Central memory CD4-positive, alpha-beta T cell (primary cell): Measurements from ENCODE around the gene GRIFIN.

Experiments used
- DNase-seq: peaks from one replicate; pipeline ENCODE4 v3.0.0; 2022

Gene GRIFIN

DNA sequence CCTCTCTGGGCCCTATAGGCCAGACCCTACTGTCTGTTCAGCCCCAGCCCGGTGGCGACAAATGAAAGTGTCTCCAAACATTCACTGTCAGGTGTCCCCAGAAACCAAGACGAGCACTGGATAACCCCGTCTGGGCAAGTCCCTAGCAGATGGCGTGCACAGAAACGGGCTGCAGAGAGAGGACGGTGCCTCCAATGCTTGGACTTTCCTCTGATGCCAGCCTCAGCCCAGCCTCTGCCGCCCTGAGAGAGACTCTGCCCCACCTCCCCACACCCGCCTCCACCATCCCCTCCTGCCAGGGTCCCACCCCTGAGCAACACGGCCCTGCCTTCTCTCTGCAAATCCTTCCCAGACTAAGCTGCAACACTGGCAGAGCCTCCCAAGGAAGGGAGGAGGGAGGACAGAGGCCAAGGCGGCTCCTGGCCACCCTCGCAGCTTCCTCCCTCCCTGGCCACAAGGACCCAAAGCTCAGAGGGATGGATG, 36.0 kb upstream of the GRIFIN start:
- no peak for DNase-seq

DNA sequence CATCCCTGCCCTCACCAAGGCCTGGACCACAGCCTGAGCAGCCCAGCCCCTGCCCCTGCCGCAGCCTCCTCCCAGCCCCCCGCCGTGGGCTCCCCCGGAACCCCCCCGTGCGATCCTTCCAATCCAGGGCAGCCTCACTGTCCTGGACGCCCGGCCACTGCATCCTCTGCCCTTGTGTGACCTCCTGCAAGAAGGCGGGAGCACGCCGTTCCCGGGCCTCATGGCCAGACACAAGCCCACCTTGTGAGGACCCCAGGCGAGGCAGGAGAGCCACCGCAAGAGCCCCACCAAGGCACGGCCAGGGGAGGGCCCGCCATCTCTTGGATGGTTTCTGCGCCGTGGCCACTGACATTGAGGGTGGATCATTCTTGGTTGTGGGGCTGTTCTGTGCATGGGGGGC, 35.6 kb upstream of the GRIFIN start:
- no peak for DNase-seq

DNA sequence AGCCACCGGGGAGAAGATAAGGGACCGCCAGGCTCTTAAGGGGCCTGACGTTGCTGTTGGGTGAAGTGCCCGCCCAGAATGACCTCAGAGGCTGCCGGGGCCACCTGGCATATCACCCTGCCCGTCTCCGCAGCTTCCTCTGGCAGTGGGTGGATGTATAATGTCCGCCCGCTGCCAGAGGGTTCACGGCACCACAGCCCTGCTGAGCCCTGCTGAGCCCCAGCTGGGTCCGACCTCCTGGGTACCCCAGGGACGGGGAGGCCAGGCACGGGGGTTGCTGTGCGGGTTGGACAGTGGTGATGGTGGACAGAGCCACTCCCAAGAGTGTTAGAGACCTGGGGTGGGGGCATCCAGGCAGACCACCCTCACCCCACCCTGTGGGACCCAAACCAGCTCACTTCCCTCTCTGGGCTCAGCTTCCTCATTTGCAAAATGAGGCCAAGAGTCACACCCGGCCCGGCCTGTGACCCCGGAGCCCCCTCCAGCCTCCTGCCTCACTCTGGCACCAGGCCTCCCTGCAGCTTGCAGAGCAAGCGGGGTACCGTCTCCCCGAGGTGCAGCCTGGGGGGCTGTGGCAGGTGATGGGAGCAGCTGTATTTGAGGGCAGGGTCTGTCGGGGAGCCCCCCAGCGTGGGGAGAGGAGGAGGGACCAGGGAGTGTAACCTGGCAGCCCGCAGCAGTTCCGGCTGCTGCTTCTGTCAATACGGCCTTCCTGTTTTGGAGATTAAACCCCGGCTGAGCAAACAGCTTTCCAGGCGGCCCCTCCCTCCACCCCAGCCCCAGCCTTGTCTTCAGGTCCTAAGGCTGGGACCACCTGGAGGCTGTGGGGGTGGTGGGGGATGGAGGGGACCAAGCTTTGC, 34.9 kb upstream of the GRIFIN start:
- DNase-seq: peak; percentile 71

DNA sequence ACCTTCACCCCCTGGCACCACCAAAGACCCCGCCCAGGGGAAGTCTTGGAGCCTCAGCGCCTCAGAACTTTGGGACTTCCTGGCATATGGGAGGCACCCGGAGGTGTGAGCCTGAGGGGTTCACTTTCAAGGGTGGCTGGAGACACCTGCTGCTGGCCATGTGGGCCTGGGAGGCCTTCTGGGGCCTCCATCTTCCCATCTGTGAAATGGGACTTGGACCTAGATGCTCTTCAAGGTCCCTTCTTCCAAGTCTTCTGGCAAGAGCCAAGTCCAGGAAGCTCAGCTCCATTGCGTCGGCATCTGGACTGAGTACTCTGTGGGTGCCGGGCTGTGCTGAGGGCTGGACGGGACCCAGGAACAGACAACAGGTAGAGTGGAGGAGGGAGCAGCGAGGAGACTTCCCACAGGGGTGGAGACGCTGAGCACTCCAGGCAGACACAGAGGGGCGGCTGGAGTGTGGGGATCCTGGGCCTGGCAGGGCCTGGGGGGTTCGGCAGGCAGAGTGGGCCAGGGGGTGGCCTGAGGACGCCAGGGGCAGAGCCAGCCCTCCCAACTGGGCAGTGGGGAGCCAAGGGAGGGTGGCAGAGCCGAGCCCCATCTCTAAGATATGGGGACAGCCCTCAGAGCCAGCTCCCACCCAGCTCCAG, 34.1 kb upstream of the GRIFIN start:
- DNase-seq: no peak

DNA sequence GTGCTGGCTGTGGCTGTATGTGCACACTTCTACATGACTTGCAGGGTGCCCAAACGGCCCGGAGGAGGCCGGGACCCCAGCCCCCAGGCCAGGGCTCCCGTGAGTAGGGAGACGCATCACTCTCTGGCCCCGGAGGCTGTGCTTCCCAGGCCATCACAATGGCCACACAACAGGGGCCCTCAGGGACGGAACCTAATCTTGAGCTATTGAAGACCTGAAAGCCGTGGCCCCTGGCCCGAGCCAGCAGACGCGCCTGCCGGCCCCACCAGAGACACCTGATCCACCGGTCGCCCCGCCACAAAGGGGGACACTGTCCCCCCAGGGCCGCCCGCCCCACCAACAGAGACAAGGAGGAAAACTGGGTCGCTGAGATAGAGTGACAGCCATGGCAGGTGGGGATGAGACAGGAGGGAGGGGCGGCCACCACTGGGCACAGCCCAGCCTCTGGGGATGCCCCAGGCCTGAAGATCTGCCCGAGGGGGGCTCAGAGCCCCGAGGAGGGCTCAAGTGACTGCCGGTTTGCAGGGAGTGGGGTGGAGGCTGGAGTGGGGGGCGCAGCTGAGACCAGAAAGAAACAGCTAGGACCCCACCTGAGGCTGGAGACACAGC, 33.2 kb upstream of the GRIFIN start:
- DNase-seq: no peak

DNA sequence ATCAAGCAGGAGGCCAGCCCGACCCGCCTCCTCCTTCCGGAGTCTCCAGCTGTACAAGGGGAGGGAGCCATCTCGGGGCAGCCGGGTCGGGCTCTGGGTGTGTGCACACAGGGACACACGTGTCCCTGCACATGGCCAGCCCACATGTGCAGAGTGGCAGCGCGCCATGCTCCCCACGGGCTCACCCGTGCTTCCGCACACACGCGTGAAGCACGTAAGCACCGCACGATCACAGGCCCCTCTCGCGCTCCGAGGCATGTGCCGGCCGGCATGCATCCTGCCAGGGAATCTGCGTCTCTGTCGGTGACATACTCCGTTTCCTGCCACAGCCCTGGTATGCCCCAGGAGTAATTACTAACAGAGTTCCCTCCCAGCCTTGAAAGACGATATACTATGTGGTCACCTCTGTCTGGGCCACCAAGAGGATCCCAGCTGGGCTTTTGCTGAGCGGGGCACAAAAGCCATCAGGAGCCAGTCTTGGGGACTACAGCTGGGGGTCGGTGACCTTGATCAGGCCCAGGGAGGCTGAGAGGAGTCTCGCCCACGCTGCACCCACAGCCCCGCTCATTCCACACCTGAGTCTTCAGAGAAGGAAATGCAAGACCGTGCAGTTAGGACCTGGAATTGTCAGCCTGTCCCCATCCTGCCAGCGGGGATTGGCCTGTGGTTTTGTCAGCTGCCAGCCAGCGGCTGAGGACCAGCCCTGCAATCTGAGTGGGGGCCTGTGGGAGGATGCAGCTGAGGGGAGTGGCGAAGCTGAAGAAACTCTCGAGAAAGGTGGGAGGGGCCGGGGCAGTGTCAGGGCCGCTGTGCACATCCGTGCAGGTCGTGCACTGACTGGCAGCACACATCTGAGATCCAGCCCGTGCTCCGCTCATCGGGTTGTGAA, 32.4 kb upstream of the GRIFIN start:
- peak; percentile 93 for DNase-seq

DNA sequence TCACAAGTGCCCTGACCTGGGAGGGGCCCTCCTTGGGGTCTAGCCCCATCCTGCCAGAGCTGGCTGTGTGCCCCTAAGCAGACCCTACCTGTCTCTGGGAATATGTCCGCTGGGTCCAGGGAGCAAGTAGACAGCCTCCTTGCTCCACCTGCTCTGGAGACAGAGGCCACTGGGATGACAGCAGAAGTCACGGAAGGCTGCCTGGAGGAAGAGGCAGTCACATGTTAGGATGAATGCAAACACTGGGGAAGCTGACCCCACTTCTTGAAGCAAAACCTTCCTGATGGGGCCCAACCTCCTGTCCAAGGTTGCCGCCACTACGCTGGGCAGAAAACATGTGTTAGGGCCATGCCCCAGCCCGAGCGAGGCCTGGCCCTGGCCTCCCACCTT, 31.7 kb upstream of the GRIFIN start:
- no peak for DNase-seq

DNA sequence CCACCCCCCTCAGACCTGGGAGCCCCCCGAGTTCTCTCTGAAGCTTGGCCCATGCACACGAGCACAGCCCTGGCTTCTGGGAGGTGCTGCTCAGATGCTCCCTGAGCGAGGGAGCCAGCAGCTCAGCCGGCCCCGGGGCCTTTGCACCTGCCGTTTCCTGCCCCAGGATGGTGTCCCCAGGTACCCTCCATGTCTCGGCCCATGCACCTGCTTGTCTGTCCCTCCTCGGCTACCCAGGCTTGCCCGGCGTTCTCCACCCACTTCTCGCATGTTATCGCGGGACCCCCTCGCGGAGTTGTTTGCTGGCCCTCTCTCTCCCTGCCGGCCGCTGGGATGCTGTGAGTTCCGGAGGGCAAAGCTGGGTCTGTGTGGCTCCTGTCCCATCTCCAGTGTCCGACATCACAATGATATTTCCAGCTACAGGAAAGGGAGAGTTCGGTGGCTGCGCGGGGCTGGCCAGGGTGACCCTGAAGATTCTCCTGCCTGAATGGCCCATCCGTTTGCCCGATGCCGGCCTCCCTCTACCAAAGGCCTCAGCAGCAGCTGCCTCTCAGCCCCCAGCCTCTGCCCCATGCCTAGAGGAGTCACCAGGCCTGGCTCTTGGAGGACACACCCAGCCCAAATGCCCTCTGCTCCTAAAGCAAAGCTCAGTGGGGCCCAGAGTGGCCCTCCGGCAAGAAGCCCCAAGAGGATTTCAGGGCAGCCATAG, 31.2 kb upstream of the GRIFIN start:
- no peak for DNase-seq

DNA sequence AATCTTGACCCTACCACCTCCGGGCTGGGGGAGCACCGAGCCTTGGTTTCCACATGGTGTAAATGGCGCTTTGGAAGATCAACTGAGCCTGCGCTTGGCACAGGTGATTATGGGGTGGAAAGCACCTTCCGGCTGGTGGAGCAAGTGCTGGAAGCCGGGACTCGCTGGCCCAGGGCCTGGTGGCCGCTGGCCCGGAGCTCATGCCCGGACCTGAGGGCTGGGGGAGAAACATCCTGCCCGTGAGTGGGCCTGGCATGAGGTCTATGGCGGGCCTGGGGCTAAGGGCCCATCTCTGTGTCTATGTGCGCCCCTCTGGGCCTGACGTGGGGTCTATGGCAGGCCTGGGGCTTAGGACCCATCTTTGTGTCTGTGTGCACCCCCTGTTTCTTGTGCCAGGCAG, 29.2 kb upstream of the GRIFIN start:
- DNase-seq: no peak

DNA sequence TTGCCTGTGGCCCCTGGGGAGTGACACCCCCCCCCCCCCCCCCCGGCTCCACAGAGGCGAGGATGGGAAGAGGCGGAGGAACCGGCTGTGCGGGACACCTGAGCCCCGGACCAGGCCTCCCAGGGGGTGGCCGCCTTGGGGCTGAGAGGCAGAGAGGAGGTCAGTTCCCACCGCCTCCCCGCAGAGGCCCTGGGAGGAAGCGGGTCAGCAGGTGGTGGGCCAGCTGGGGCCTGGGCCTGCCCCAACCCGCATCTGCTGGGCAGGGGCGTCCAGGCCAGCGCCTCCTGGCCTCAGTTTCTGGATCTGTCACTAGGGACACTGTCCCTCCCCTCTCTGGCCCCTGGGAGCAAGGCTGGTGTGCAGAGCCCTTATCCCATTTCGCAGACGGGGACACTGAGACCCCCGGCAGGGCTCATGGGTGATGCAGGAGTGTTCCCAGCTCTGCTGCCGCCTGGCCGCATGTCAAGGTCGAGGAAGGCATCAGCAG, 28.7 kb upstream of the GRIFIN start:
- DNase-seq: no peak

DNA sequence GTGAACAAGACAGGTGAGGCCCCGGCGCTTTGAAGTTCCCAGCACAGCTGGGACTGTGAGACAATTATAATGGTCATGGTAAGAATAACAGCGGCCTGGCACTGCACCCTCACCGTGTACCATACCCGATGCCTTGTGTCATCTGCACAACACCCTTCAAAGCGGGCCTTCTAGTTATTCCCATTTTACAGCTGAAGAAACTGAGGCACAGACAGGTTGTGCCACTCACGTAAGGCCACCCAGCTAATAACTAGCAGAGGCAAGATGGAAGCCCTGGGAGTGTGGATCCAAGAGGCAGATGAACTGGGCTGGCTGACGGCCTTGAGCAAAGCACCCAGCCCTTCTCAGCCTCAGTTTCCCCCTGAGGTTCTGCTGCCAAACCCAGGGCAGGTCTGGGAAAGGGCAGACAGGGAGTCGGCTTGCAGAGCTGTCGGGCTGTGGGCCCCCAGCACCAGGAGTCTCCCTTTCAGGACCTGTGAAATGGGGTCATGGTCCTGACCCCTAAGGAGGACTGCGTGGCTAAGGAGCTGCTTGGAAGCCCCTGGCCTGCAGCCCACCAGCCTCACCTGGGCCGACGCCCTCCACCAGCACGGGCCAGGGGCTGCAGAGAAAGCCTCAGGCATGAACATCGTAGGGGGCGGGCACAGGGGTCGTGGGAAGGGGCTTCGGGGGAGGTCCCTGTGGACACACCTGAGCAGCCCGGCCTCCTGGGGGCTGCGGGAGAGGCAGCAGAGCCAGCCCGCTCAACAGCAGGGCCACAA, 28.1 kb upstream of the GRIFIN start:
- DNase-seq: no peak

DNA sequence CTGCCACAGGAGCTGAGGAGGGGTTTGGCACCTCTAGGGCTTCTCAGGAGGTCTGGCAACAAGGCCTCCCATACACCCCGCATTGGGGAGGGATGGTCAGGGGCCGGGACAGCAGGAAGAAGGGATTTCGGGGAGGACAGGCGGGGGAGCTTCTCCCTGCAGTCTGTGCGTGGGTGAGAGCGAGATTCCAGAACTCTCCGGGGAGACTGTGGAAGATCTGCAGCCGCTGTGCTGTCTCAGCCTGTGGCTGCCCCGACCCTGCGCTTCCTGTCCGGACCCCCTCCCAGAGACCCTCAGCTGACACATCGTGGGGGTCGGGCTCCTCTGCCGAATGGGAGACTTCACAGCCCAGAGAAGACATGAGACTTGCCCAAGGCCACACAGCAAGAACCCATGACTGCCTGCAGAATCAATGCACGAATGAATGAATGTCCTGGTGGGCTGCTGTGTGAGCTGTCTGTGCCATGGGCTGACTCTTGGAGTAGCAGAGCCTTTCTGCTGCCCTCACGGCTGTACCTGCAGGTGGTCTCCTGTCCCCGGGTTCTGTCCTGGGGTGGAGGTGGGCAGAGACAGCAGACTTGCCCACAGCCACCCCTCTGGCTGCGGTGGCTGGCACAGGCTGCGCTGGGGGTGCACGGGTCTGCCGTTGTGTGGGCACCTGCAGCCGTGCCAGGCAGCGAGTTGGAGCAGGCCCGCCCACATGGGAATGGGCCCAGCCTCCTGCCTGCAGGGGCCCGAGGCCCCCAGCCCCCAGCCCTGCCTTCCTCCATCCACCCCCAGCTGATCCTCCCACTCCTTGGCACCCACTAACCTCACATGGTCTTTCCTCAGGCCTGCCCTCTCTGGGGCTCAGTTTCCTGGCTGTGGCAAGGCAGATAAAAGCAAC, 27.1 kb upstream of the GRIFIN start:
- DNase-seq: no peak

DNA sequence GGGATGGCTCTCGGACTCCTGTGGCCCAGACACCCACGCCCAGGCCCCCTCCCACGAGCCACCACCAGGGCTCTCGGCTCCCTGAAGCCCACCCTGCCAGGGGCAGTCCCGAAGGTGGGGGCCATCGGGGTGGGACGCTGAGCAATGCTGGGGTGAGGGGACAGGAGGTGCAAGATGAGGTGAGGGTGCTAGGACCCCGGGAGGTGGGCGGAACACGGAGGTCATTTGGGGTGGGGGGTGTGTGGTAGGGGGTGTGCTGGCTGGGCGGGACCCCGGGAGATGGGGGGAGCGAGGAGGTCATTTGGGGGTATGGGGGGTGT, 26.4 kb upstream of the GRIFIN start:
- DNase-seq: no peak

DNA sequence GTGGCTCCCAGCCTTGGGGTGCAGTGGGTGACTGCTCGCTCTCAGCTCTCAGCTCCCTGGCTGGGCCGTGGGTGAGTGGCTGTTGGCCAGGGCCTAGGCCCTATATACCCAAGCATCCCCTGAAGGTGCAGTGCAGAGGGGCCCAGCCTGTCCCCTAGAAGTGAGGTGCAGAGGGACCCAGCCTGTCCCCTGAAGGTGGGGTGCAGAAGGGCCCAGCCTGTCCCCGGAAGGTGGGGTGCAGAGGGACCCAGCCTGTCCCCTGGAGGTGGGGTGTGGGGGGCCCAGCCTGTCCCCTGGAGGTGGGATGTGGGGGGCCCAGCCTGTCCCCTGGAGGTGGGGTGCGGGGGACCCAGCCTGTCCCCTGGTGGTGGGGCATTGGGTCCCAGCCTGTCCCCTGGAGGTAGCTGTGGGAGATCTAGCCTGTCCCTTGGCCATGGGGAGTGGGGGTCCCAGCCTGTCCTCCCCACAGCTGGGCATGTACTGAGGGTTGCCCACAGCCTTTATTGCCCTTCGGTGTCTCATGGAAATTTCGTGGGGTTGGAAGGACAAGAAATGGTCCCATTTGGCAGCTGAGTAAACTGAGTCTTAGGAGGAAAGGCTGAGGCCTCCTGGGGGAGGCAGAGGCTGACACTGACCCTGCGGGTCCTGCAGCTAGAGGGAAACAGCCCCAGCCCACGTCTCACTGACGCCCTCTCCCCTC, 25.9 kb upstream of the GRIFIN start:
- no peak for DNase-seq

DNA sequence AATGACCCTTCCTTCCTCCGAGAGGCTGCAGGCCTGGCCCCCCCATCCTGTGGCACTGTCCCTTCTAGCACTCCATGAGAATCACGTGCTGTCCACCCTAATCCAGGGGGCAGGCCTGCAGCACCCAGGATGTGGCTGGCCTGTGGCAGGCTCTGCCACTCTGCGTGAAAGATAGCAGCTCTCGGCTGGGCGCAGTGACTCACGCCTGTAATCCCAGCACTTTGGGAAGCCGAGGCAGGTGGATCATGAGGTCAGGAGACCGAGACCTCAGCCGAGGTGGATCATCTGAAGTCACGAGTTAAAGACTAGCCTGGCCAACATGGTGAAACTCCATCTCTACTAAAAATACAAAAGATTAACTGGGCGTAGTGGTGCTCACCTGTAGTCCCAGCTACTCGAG, 24.5 kb upstream of the GRIFIN start:
- no peak for DNase-seq

DNA sequence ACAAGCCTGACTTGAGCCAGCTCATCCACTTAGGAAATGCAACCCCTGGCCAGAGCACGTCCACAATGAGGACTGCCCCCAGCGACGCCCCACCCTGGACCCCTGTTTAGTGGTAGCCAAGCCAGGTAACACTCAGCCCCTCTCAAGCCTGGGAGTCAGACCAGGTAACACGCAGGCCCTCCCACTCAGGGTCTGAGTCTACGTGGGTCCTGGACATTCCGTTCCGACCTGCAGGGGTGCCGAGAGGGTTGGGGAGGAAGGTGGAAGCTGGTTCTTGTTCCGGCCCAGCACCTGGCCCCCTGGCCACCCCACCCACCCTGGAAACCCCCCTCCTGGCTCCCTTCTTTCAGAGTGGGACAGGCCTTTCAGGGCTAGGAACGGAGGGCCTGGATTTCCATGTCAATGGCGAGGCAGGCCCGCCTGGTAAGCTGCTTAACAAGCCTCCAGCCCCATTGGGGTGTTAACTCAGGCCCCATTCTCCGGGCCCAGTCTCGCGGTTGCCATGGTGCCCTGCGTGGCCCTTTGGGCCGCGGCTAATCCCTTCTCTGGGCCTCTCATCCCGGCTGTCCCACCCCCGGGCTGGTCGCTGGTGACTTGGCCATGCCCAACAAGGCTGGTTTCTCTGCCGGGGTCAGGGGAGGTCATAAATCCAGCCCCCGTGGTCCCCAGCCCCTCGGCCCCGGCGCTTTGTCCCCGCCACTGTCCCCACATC, 23.7 kb upstream of the GRIFIN start:
- no peak for DNase-seq

DNA sequence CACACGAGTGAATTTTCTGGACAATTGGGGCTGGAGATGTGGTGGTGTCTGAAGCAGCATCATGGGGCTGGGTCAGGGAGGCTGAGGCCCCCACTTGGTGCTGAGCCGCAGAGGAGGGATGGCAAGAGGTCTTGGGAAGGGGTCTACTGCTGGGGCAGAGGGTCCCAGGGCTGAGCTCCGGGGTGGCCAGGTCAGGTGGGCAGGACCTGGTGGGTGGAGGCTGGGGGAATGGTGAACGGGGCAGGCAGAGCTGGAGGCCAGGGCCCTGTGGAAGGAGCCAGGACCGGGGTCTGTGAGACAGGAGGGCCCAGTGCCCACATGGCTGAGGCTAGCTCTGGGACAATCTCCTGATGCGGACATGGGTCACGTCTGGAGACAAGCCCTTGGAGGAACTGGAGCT, 23.0 kb upstream of the GRIFIN start:
- DNase-seq: no peak

DNA sequence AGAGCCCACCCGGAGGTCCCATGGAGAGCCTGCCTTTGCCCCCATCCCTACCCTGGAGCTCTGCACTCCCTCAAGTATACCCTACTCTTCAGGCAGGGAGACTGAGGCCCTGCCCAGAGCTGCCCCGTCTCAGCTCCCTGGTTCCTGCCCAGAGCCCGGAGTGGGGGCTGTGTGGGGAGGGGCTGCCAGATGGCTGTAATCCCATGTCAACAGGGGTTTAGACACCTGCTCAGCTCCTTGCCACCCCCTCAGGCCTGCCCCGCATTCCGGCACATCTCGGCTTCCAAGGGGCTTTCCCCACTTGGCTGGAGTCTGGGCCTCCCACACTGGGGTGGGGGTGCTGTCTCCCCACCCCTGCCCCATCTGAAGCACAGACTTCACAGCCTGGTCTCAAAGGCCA, 22.5 kb upstream of the GRIFIN start:
- no peak for DNase-seq
